PFSK-1 (cell line): ENCODE results near the gene FAM210B.

ENCODE experiments used
- FOXP2 ChIP-seq: optimal IDR thresholded peaks from 2 replicates; pipeline ENCODE3; 2011; ENCODE audit warnings: borderline replicate concordance, control low read depth, inconsistent platforms; ENCODE audit not compliant: insufficient read depth; ENCODE audit errors: extremely low read length, extremely low read depth
- POLR2AphosphoS5 ChIP-seq: IDR thresholded peaks from 2 replicates; pipeline ENCODE4 v1.6.1; 2012; ENCODE audit warnings: low read depth, mild to moderate bottlenecking, control low read depth, low read length, moderate library complexity
- REST ChIP-seq, 2 experiments: IDR thresholded peaks; 2 replicates each; pipeline versions ENCODE4 v1.6.1 to v1.8.0; 2011 to 2012; ENCODE audit warnings: low read depth in 2 of 2, low read length in 2 of 2, control low read depth in 1 of 2, inconsistent platforms in 1 of 2, mild to moderate bottlenecking in 1 of 2, moderate library complexity in 1 of 2; ENCODE audit not compliant: insufficient read depth in 1 of 2
- SIN3A ChIP-seq: IDR thresholded peaks from 2 replicates; pipeline ENCODE4 v1.6.1; 2012; ENCODE audit warnings: mild to moderate bottlenecking, low read length, moderate library complexity, borderline replicate concordance; ENCODE audit not compliant: insufficient read depth
- TAF1 ChIP-seq: IDR thresholded peaks from 2 replicates; pipeline ENCODE4 v1.6.1; 2012; ENCODE audit warnings: low read length, control low read depth, borderline replicate concordance; ENCODE audit not compliant: insufficient read depth

GRCh38 chr20:56409521-56409920 is 50.7 kb downstream of the FAM210B start:
- TF ChIP-seq POLR2AphosphoS5 (no peak), SIN3A (no peak), TAF1 (no peak), REST (IDR thresholded peaks at IDR 0.05; ENCODE audit: insufficient read depth in 1 of 2, low read depth in 2 of 2, low read length in 2 of 2) (no peak), FOXP2 (no peak)
